EL (cell line): ENCODE data around the gene LINC01488.
A peak's percentile ranks its signal among the peaks of the same experiment; 100 is the strongest.

ENCODE experiments used
- DNase-seq: peaks from one replicate; pipeline ENCODE4 v3.0.0-alpha.2; 2016

The LINC01488 gene

DNA sequence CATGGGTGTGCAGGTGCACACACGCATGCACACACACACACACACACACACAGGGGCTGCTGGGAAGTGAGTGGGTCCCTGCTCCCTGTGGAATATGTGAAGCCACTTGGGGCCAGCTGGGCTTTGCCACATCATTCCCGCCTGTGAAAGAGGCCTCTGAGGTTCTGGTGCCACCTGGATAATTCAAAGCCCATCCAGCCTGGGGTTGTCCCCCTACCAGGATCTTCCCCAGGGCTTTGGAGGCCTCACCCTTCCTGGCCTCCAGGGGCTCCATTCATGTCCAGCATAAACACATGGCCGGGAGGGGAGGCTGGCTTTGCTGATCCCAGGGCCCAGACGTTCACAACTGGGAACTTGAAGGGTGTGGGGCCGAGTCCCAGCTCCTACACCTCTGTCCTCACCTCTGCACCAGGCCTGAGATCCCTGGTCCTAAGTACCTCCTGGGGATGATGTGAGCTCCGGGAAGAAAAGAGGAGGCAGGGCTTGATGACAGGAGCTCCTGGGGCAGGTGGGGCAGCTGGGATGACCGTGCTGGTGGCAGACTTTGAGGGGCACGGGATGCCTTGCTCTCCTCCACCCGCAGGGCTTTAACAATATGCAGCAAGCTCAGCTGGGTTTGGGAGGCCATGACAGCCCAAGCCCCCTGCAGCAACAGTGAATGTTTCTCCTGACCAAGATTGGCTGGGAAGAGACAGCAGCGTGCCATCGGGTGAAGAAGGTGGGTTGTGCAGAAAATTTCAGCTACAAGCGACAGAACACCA is 14.2 kb downstream of the LINC01488 start:
- no peak for DNase-seq

DNA sequence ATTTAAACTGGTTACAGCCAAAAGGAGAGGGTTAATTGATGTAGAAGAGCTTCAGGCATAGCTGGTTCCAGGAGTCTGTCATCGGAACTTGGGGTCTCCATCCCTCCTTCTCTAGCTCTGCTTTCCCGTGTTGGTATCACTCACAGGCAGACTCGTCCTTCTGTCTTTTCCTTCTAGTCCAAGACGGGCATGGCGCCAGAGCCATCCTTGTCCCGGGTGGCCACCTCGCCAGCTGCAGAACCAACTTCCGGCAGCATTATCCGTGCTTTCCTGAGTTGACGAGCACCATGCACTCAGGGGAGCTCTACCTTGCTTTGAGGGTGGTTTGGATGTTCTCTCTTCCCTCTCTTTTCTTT is 14.7 kb downstream of the LINC01488 start:
- no peak for DNase-seq

- no peak for DNase-seq
Measured at GRCh38 chr11:69496631-69497220, 15.3 kb downstream of the LINC01488 start.

DNA sequence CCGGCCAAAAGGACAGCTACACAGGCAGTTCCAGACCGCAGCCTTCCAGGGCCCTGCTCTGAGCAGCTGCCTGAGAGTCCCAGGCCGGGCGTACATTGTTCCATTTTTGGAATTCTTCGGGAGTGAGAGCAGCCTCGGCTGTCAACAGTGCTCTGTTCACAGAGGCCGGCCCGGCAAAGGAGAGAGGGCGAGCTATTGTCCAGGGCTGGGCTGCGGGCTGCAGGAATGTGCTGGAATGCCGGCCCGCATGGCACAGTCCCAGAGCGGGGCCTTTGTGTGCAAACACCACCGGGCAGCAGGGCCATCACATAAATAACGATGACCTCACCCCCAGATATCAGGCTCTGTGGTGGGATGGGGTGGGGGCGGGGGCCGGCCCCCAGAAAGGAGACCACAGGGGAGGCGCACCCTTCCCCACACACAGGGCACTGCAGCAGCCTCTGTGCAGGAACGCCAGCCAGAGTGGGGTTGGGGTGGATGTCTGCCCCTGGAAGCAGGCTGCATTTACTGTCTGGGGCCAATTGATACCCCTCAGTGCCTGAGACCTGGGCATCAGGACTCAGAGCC is 15.8 kb downstream of the LINC01488 start:
- DNase-seq: peak; percentile 99

DNA sequence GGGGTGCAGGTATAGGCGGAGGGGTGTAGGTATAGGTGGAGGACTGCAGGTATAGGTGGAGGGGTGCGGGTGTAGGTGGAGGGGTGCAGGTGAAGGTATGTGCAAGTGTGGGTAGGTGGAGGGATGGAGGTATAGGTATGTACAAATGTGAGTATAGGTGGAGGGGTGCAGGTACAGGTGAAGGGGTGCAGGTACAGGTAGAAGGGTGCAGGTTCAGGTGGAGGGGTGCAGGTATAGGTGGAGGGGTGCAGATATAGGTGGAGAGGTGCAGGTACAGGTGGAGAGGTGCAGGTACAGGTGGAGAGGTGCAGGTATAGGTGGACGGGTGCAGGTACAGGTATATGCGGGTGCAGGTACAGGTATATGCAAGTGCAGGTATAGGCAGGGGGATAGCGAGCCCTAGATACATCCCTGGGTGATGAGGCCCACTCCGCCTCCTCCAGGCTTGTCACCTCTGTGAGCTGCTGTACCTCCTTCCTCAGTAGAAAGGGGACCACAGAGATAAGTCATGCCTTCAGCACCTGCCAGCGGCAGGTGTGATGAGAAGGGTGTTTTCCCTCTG is 17.2 kb downstream of the LINC01488 start:
- no peak for DNase-seq

DNA sequence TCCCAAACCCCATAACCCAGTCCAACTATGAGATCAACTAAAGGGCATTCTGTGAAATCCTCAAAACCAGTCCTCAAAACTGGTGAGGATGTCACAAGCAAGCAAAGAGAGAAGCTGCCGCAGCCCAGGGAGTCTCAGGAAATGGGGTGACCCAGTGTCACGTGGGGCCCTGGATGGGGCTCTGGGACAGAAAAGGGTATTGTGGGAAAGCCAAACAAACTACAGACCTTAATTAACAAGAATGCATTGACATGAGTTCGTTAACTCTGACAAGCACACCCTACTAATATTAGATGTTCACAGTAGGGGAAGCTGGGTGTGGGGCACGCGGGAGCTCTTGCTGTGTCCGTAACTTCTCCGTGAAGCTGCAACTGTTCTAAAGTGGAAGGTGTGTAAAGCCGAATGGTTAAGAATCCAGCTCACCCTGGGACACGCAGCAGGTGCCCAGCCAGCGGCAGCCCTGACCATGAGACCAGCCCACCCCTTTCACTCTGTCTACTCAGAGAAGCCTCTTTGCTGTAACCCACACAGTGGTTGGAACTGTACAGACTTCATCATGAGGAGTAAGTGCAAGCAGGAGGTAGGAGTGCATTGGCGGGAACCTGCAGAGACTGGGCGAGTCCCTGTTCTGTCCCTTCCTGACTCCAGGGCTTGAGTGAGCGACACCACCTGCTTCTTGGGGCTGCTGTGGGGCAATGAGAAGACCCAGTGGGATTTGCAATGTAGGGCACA is 17.9 kb downstream of the LINC01488 start:
- peak; percentile 17 for DNase-seq

DNA sequence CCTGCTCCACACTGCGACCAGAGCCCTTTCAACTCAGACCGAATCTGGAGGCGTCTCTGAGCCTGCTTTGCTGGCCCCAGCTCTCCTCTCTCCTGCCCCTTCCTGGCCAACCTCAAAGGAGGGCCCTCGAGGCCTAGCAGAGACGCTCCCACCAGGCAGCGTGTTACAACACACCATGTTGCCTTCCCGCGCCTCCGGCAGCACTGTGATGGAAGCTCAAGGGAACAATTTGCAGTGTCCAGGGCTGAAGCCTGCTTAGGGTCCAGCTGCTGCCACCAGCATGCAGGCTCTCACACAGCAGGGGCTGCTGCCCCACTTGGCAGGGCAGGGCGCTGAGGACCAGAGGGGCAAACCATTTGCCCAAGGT is 18.4 kb downstream of the LINC01488 start:
- no peak for DNase-seq

- no peak for DNase-seq
Measured at GRCh38 chr11:69500285-69501120, 19.0 kb downstream of the LINC01488 start.

GRCh38 chr11:69501121-69501489 is 19.6 kb downstream of the LINC01488 start:
- no peak for DNase-seq

DNA sequence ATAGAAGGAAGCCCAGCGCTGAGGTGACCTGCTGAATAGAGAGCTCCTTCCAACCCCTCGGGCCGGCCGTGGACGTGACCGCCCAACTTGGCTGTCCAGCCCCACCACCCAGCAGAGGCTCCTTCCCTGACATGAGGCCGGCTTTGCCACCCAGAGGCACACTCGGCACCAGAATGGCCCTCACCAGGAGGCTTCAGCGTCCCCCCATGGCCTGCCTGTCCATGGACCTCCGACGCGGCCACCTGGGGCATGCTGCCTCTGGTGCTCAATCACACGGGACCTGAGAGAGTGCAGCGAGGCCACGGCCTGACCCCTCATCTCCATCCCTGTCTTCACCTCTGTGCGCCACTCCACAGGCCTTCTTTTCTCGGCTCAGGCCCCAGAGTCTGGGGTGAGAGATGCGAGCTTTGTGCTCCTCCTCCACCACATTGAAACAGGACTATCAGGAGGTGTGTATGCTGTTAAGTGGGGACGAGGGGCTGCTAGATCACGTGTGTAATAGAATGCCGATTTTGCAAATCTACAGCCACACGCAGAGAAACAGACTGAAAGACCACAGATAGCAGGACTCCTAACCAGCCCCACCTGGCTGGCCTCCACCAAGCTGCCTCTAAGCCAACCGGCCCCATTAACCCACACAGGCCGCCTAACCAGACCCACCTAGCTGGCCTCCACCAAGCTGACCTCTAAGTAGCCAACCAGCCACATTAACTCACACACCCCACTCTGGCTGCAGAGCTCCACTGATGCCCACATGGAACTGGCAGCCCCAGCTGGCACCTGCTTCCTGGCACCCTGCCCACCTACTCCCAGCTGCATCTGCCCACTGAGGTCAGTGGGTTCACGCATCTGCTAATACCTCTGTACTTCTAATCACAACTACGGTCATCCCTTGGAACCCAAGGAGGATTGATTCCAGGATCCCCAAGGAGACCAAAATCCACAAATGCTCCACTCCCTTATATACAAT is 20.7 kb downstream of the LINC01488 start:
- DNase-seq: no peak

- no peak for DNase-seq
Measured at GRCh38 chr11:69504127-69504526, 22.7 kb downstream of the LINC01488 start.

DNA sequence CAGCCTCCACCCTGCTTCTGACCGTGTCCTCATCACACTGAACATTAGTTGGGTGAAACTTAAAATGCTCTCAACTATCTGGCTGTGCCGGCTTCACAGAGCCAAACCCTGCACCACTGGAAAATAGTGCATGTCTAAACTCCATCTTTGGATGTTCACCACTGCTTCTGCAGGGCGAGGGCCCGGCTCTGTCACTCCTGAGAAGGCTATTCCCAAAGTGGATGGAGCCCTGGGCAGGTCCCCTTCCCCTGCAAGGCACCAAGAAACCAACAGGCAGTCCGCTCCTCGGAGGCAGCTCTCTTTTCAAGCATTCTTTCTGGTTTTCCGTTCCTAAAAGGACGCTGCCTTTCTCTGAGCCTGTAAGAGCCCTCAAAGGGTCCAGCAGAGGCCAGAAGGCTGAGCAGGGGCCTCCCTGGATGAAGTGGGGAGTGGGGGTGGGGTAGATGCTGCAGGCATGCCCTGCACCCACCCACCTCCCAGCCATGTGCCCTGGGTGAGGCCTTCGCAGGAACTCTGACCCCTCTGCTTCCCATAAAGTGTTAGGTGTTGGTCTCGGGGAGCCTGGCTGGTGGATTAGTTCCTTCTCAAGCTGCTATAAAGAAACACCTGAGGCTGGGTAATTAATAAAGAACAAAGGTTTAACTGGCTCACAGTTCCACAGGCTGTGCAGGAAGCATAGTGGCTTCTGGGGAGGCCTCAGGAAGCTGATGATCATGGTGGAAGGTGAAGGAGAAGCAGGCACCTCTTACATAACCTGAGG is 23.3 kb downstream of the LINC01488 start:
- no peak for DNase-seq

GRCh38 chr11:69508974-69509373 is 27.5 kb downstream of the LINC01488 start:
- DNase-seq: peak; percentile 33

DNA sequence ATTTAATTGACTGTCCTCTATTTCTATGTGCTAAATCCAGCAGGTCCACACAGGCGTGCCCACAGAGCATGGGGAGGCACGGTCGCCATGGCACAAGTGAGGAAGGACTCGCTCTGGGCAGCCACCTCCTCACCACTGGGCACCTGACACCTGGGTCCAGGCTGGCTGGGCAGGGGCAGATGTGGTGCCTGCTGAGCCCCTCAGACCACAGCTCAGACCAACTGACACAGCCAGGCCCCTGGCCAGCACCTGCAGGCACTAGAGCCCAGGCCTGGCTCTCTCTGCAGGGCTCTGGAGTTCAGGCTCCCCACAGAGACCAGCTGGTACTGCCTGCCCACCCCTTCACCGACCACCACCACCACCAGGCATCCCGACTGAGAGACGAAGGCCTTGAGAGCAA is 27.9 kb downstream of the LINC01488 start:
- DNase-seq: no peak

GRCh38 chr11:69509846-69510390 is 28.5 kb downstream of the LINC01488 start:
- no peak for DNase-seq

DNA sequence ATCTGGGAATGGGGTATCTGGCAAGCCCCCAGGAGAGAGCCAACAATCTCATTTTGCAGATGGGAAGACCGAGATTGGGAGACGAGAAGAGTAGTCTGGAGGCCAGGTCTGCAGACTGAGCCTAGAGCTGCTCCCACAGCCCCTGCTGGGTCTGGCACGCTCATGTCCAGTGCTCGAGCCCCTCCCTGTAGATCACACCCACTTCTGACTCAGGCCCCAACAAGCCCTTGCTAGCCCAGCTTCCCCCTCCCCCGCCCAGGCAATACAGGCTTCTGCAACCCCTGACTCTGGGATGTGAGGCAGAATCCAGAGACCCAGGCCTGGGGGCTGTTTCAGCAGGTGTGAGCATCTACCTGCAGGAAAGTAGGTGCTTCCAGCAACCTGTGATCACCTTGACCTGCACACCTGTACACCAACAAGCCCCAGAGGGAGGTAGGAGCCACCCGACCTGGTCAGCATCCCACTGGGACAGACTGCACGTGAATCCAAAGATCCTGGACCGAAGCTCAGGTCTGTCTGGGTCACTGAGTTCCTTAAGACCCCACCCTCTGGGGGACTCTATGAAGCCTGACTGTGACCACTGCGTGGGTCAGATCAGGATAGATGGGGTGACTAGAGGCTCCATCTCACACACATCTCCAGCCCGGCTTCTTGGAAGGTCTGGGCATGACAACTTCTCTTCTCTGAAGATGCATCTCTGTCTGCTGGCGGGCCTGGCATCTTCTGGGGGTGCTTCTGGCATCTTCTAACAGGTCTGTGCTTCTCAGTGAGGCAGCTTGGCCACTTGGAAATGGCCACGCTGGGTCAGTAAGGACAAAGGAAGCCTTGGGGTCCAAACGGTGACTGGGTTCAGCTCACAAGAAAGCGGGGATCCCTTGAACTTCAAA is 29.3 kb downstream of the LINC01488 start:
- peak; percentile 66 for DNase-seq

DNA sequence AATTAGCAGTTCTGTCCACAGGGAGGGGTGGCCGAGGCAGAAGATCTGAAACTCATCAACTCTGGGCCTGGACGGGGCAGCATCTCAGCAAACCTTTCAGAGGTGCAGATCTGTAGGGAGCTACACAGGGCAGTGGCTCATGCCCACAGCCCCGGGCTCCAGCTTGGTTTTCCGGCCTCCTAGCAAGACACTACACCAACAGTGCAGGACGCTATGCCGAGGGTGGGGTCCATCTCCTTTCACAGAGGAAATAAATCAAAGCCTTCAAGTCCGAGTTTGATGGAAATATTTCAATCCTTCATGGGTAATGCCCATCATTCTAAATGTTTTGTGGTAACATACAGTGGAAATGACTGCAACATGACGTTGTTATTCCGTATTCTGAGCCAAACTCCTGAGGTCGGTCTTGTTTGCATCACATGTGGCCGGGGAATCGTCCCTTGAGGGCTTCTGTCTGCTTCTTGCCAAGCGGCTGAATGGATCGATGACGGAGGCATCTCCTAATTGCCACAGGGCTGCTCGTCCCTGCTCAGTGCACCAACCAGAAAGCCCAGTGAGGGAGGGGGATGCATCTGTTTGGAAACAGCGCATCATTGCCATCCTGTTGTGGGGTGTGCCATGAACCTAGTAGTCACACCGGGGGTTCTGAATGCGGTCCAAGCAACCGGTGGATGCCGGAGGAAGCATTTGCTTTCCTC is 30.0 kb downstream of the LINC01488 start:
- no peak for DNase-seq

GRCh38 chr11:69512136-69512535 is 30.7 kb downstream of the LINC01488 start:
- no peak for DNase-seq

DNA sequence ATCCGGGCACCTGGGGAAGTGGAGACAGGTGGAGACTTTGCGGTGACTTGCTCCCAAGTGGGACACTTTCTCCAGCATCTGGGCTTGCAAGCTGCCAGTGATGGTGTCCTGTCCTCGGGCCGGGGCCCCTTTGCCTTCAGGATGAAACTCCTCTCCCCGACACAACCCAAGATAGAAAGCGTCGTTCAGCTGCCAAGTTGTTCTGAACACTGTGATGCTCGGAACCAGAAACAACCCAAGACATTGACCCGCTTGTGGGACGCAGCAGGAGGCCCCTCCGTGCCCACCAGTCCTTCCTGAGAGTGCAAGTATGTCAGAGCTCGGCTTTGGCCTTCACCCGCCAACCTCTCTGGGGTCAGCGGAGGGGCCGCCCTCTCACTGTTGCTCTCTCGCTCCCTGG is 31.3 kb downstream of the LINC01488 start:
- DNase-seq: no peak
